B cell (primary cell): Measurements from ENCODE around the gene ZNF135. TPM values are rescaled to one million over a fixed set of nuclear protein-coding genes. Genes with fewer than 3 reads are reported as not detected.

Experiments
- ATAC-seq: fragments of 200-7000 bp; cut with Tn5 transposase; one replicate; pipeline ENCODE4 v1.10.0; 2021; ENCODE audit warnings: low read depth, mild to moderate bottlenecking, moderate number of reproducible peaks, moderate library complexity
- CTCF ChIA-PET: fragments of 350-600 bp; sonication (Branson Sonifier 250); formaldehyde crosslinking; loops from one replicate; lab custom pipeline; 2021; ENCODE audit warnings: antibody characterized with exemption, inconsistent platforms; lab: Charles Lee
- POLR2A ChIA-PET: fragments of 350-600 bp; sonication (Branson Sonifier 250); formaldehyde crosslinking; loops from one replicate; lab custom pipeline; 2021; ENCODE audit warnings: antibody characterized with exemption; lab: Charles Lee
- DNase-seq: peaks from one replicate; pipeline ENCODE4 v3.0.0; 2013
- H2AFZ ChIP-seq: 2 replicates; pipeline ENCODE4 v1.6.1; 2012; ENCODE audit warnings: mild to moderate bottlenecking, low read depth, low read length; ENCODE audit not compliant: insufficient read depth, poor library complexity, severe bottlenecking
- H3K27ac ChIP-seq, 2 donors: 1 replicate in 1 of 2; 2 replicates in 1 of 2; pipeline ENCODE4 v1.5.1; 2012 to 2013; ENCODE audit warnings: low read length in 2 of 2, mild to moderate bottlenecking in 2 of 2, moderate library complexity in 1 of 2
- H3K27me3 ChIP-seq, 4 experiments: fragments of 200-600 bp in 1 of 4; sonication (generic) in 1 of 4; replicated peaks in 1 of 4; 1 replicate in 2 of 4; 2 replicates in 2 of 4; pipeline versions ENCODE4 v1.6.1 to v1.7.0; 2013 to 2016; ENCODE audit warnings: low read length in 3 of 4, mild to moderate bottlenecking in 2 of 4, mixed read lengths in 1 of 4, moderate library complexity in 1 of 4; ENCODE audit not compliant: insufficient read depth in 4 of 4, control insufficient read depth in 3 of 4; ENCODE audit errors: control extremely low read depth in 1 of 4
- H3K36me3 ChIP-seq, 2 experiments: replicated peaks in 1 of 2; 1 replicate in 1 of 2; 2 replicates in 1 of 2; pipeline versions ENCODE4 v1.6.1 to v1.7.1; 2013; ENCODE audit warnings: low read length in 1 of 2; ENCODE audit not compliant: insufficient read depth in 2 of 2, control insufficient read depth in 1 of 2; ENCODE audit errors: control extremely low read depth in 1 of 2, extremely low read depth in 1 of 2
- H3K4me1 ChIP-seq, 2 donors: fragments of 200-600 bp in 1 of 2; sonication (generic) in 1 of 2; 1 replicate in 1 of 2; 2 replicates in 1 of 2; pipeline versions ENCODE4 v1.5.1 to v1.6.1; 2013 to 2017; ENCODE audit warnings: low read length in 2 of 2; ENCODE audit not compliant: control insufficient read depth in 2 of 2, insufficient read depth in 2 of 2
- H3K4me2 ChIP-seq: replicated peaks from 2 replicates; pipeline ENCODE3; 2012; ENCODE audit warnings: mild to moderate bottlenecking, low read depth, low read length; ENCODE audit not compliant: poor library complexity, severe bottlenecking
- H3K4me3 ChIP-seq, 5 experiments: fragments of 200-600 bp in 1 of 5; sonication (generic) in 1 of 5; 1 replicate in 3 of 5; 2 replicates in 2 of 5; pipeline versions ENCODE4 v1.5.1 to v1.7.0; 2011 to 2016; ENCODE audit warnings: low read length in 4 of 5, mild to moderate bottlenecking in 4 of 5, low read depth in 2 of 5, control low read depth in 1 of 5, moderate library complexity in 1 of 5; ENCODE audit not compliant: insufficient read depth in 1 of 5; ENCODE audit errors: control extremely low read depth in 1 of 5, extremely low read depth in 1 of 5
- H3K79me2 ChIP-seq: fragments of 200-600 bp; sonication (generic); one replicate; pipeline ENCODE4 v1.6.0; 2016; ENCODE audit warnings: low read length; ENCODE audit not compliant: control insufficient read depth, insufficient read depth
- H3K9ac ChIP-seq: fragments of 200-600 bp; sonication (generic); 2 replicates; pipeline ENCODE4 v1.6.1; 2017; ENCODE audit warnings: mild to moderate bottlenecking, low read length, moderate library complexity
- H3K9me3 ChIP-seq, 3 donors: one replicate each; pipeline versions ENCODE4 v1.6.1 to v1.7.1; 2013; ENCODE audit warnings: low read length in 2 of 3; ENCODE audit not compliant: control insufficient read depth in 2 of 3, insufficient read depth in 1 of 3; ENCODE audit errors: control extremely low read depth in 1 of 3
- H4K20me1 ChIP-seq: 2 replicates; pipeline ENCODE4 v1.6.0; 2012; ENCODE audit warnings: mild to moderate bottlenecking, low read length; ENCODE audit not compliant: insufficient read depth, control insufficient read depth, poor library complexity, severe bottlenecking
- H3K27ac Mint-ChIP-seq: one replicate; pipeline ENCODE4 v1.8.0; 2021; ENCODE audit warnings: mixed read lengths
- H3K27me3 Mint-ChIP-seq: one replicate; pipeline ENCODE4 v1.8.0; 2021; ENCODE audit warnings: mixed read lengths
- H3K4me1 Mint-ChIP-seq: one replicate; pipeline ENCODE4 v1.8.0; 2021; ENCODE audit warnings: mixed read lengths
- H3K4me3 Mint-ChIP-seq: one replicate; pipeline ENCODE4 v1.8.0; 2021; ENCODE audit warnings: mixed read lengths
- H3K9me3 Mint-ChIP-seq: one replicate; pipeline ENCODE4 v1.8.0; 2022; ENCODE audit warnings: mixed read lengths; ENCODE audit not compliant: insufficient read depth
- EZH2 ChIP-seq: IDR thresholded peaks from 2 replicates; pipeline ENCODE4 v1.6.1; 2012; ENCODE audit warnings: borderline replicate concordance, low read depth, mild to moderate bottlenecking, moderate library complexity, low read length; ENCODE audit not compliant: insufficient read depth, poor library complexity, severe bottlenecking
- WGBS: methylation state at CpG from one replicate; pipeline ENCODE4 v1.1.5; 2013; ENCODE audit warnings: missing lambda C conversion rate; ENCODE audit not compliant: insufficient coverage; 5-methylcytosine and 5-hydroxymethylcytosine counted together
- intact Hi-C: fragments of 100-400 bp; cut with micrococcal nuclease; formaldehyde crosslinking; loops from one replicate; pipeline ENCODE4 v1.10.0; 2022
- polyA plus RNA-seq: library from polyadenylated mRNA; depleted of rRNA; stranded (reverse); fragments of >200 nt; gene quantifications from 2 replicates; pipeline ENCODE4 v1.2.3, GENCODE V29; 2012
- total RNA-seq, 2 donors: library from RNA; stranded (reverse); fragments of 120-200 nt in 1 of 2; gene quantifications; 1 replicate in 1 of 2; 2 replicates in 1 of 2; pipeline versions ENCODE4 v1.2.3 to v1.2.4, GENCODE V29; 2013 to 2022
- TF ChIP-seq, protein P1 (sequence below): fragments of 200-600 bp; IDR thresholded peaks from one replicate; pipeline ENCODE4 v1.8.0; 2022; ENCODE audit warnings: antibody characterized with exemption, mild to moderate bottlenecking

ZNF135 gene
- total and polyA plus RNA-seq, 2 donors (not counting 1 experiment from before 2014, with no cell fraction given): 8.9 to 10.0 TPM

GRCh38 chr19:58067240-58067912 lies 8.3 kb downstream of the ZNF135 start:
- Histone ChIP-seq H3K4me3 (no peak overlapping the region), H3K27ac (no peak overlapping the region), H3K9ac (no peak overlapping the region), H3K27me3 (no peaks in the 10 kb centered on the region), H3K9me3 (peaks cover 11 to 82% (median 58%) of the 10 kb centered on the region in 3 donors), H3K4me2 (no peak overlapping the region), H3K4me1 (no peaks in the 10 kb centered on the region), H3K36me3 (peaks cover 7% of the 10 kb centered on the region in 2 experiments), H4K20me1 (no peaks in the 10 kb centered on the region), H3K79me2 (no peaks in the 10 kb centered on the region), H2AFZ (no peak overlapping the region)
- no peak overlapping the region for H3K4me3 Mint-ChIP-seq
- peaks cover 13% of the 10 kb centered on the region for H3K9me3 Mint-ChIP-seq
- no peak overlapping the region for H3K27ac Mint-ChIP-seq
- intact Hi-C loops: no loop called here
- DNase-seq (no peak), ATAC-seq (no peak)
- TF ChIP-seq, protein P1, sequence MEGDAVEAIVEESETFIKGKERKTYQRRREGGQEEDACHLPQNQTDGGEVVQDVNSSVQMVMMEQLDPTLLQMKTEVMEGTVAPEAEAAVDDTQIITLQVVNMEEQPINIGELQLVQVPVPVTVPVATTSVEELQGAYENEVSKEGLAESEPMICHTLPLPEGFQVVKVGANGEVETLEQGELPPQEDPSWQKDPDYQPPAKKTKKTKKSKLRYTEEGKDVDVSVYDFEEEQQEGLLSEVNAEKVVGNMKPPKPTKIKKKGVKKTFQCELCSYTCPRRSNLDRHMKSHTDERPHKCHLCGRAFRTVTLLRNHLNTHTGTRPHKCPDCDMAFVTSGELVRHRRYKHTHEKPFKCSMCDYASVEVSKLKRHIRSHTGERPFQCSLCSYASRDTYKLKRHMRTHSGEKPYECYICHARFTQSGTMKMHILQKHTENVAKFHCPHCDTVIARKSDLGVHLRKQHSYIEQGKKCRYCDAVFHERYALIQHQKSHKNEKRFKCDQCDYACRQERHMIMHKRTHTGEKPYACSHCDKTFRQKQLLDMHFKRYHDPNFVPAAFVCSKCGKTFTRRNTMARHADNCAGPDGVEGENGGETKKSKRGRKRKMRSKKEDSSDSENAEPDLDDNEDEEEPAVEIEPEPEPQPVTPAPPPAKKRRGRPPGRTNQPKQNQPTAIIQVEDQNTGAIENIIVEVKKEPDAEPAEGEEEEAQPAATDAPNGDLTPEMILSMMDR: no peak
- no peak for TF ChIP-seq EZH2
- H3K4me1 Mint-ChIP-seq: no peaks in the 10 kb centered on the region
- WGBS: 97% methylated on average over 6 of the region's 15 CpGs
- ChIA-PET CTCF (no interaction called here), POLR2A (no interaction called here)
- H3K27me3 Mint-ChIP-seq: no peaks in the 10 kb centered on the region

DNA sequence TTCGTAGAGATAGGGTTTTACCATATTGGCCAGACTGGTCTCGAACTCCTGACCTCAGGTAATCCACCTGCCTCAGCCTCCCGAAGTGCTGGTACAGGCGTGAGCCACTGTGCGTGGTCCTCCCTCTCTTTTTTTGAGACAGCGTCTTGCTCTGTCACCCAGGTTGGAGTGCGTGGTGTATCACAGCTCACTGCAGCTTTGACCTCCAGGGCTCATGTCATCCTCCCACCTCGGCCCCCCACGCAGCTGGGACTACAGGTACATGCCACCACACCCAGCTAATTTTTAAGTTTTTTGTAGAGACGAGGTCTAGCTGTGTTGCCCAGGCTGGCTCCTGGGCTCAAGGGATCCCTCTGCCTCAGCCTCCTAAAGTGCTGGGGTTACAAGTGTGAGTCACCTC lies 20.7 kb downstream of the ZNF135 start:
- no peak overlapping the region for H3K27ac Mint-ChIP-seq
- CTCF ChIA-PET: no interaction called here
- no peaks in the 10 kb centered on the region for H3K27me3 Mint-ChIP-seq
- H3K9me3 ChIP-seq: peaks cover 0 to 73% (median 22%) of the 10 kb centered on the region in 3 donors
- no peaks in the 10 kb centered on the region for H4K20me1 ChIP-seq
- TF ChIP-seq, protein P1: no peak
- TF ChIP-seq EZH2: no peak
- H3K9ac ChIP-seq: no peak overlapping the region
- H3K27ac ChIP-seq: no peak overlapping the region
- H3K27me3 ChIP-seq: no peaks in the 10 kb centered on the region
- H3K4me1 Mint-ChIP-seq: no peaks in the 10 kb centered on the region
- H3K4me3 ChIP-seq: no peak overlapping the region
- no peaks in the 10 kb centered on the region for H3K4me1 ChIP-seq
- DNase-seq (no peak), ATAC-seq (no peak)
- H3K4me2 ChIP-seq: no peak overlapping the region
- peaks cover 18% of the 10 kb centered on the region for H3K9me3 Mint-ChIP-seq
- POLR2A ChIA-PET: no interaction called here
- H3K36me3 ChIP-seq: peaks cover 0 to 7% of the 10 kb centered on the region in 2 experiments
- intact Hi-C loops: no loop called here
- H2AFZ ChIP-seq: no peak overlapping the region
- 90% methylated on average over 10 of the region's 10 CpGs for WGBS
- H3K4me3 Mint-ChIP-seq: no peak overlapping the region
- H3K79me2 ChIP-seq: no peaks in the 10 kb centered on the region
